Astrocyte (in vitro differentiated cells and primary cell): Measurements from ENCODE around the gene TNFRSF18. TPM values are rescaled to one million over a fixed set of nuclear protein-coding genes. Genes with fewer than 3 reads are reported as not detected.

Experiments
- DNase-seq: peaks from one replicate; pipeline ENCODE4 v3.0.0-alpha.2; 2010; ENCODE audit warnings: low read depth
- FAIRE-seq: peaks from 2 replicates; lab custom pipeline; 2011; peaks lifted over from hg19 to GRCh38; lab: Jason Lieb, UNC
- H2AFZ ChIP-seq: 2 replicates; pipeline ENCODE4 v1.6.0; 2012; ENCODE audit warnings: low read depth, low read length, inconsistent platforms
- H3K27ac ChIP-seq: 2 replicates; pipeline ENCODE4 v1.5.1; 2011; ENCODE audit warnings: low read depth, low read length, inconsistent platforms
- H3K27me3 ChIP-seq: 2 replicates; pipeline ENCODE4 v1.6.0; 2011; ENCODE audit warnings: low read length, inconsistent platforms; ENCODE audit not compliant: insufficient read depth
- H3K36me3 ChIP-seq: 2 replicates; pipeline ENCODE4 v1.5.1; 2011; ENCODE audit warnings: low read length, inconsistent platforms; ENCODE audit not compliant: insufficient read depth
- H3K4me1 ChIP-seq: 2 replicates; pipeline ENCODE4 v1.5.1; 2011; ENCODE audit warnings: low read length, inconsistent platforms; ENCODE audit not compliant: insufficient read depth
- H3K4me2 ChIP-seq: 2 replicates; pipeline ENCODE4 v1.6.0; 2012; ENCODE audit warnings: low read length, inconsistent platforms
- H3K4me3 ChIP-seq: 2 replicates; pipeline ENCODE4 v1.5.1; 2011; ENCODE audit warnings: low read depth, mild to moderate bottlenecking, low read length, inconsistent platforms; ENCODE audit not compliant: insufficient read depth
- H3K79me2 ChIP-seq: 2 replicates; pipeline ENCODE4 v1.6.0; 2012; ENCODE audit warnings: mild to moderate bottlenecking, low read length, inconsistent platforms; ENCODE audit not compliant: insufficient read depth
- H3K9ac ChIP-seq: 2 replicates; pipeline ENCODE4 v1.6.0; 2012; ENCODE audit warnings: mild to moderate bottlenecking, low read length, inconsistent platforms
- H3K9me3 ChIP-seq: 2 replicates; pipeline ENCODE4 v1.5.1; 2012; ENCODE audit warnings: low read depth, mild to moderate bottlenecking, low read length, inconsistent platforms; ENCODE audit not compliant: insufficient read depth
- H4K20me1 ChIP-seq: 2 replicates; pipeline ENCODE4 v1.6.0; 2012; ENCODE audit warnings: low read length, inconsistent platforms; ENCODE audit not compliant: insufficient read depth
- H3K27ac Mint-ChIP-seq: one replicate; pipeline ENCODE4 v1.8.0; 2021; ENCODE audit warnings: mild to moderate bottlenecking, mixed read lengths; ENCODE audit not compliant: unreplicated experiment
- H3K27me3 Mint-ChIP-seq: one replicate; pipeline ENCODE4 v1.8.0; 2021; ENCODE audit warnings: low read depth, mixed read lengths; ENCODE audit not compliant: unreplicated experiment
- H3K36me3 Mint-ChIP-seq: one replicate; pipeline ENCODE4 v1.8.0; 2021; ENCODE audit warnings: low read depth, mixed read lengths; ENCODE audit not compliant: unreplicated experiment
- H3K4me1 Mint-ChIP-seq: one replicate; pipeline ENCODE4 v1.8.0; 2021; ENCODE audit warnings: low read depth, mixed read lengths; ENCODE audit not compliant: unreplicated experiment
- H3K4me3 Mint-ChIP-seq: one replicate; pipeline ENCODE4 v1.8.0; 2021; ENCODE audit warnings: mild to moderate bottlenecking, moderate library complexity, mixed read lengths; ENCODE audit not compliant: unreplicated experiment
- H3K9me3 Mint-ChIP-seq: one replicate; pipeline ENCODE4 v1.8.0; 2021; ENCODE audit warnings: mild to moderate bottlenecking, mixed read lengths; ENCODE audit not compliant: unreplicated experiment
- CTCF ChIP-seq: IDR thresholded peaks from 2 replicates; pipeline ENCODE4 v1.5.1; 2011; ENCODE audit warnings: low read depth, mild to moderate bottlenecking, inconsistent platforms, low read length, moderate library complexity; ENCODE audit not compliant: insufficient read depth
- EZH2 ChIP-seq: IDR thresholded peaks from 2 replicates; pipeline ENCODE4 v1.6.1; 2012; ENCODE audit warnings: mild to moderate bottlenecking, low read length, inconsistent platforms; ENCODE audit not compliant: insufficient read depth
- total RNA-seq: library from RNA; stranded (reverse); gene quantifications from 2 replicates; pipeline ENCODE4 v1.2.1, GENCODE V29; 2021

TNFRSF18 gene
- total RNA-seq, 1 donor from 2014 or later: 0.66 TPM

GRCh38 chr1:1169429-1170214 lies 36.8 kb downstream of the TNFRSF18 start:
- H3K4me3 Mint-ChIP-seq: no peak overlapping the region
- no peak overlapping the region for H3K27ac Mint-ChIP-seq
- no peaks in the 10 kb centered on the region for H3K4me1 ChIP-seq
- DNase-seq (no peak), FAIRE-seq (no peak)
- H3K9me3 ChIP-seq: no peaks in the 10 kb centered on the region
- no peaks in the 10 kb centered on the region for H3K79me2 ChIP-seq
- peaks cover 15% of the 10 kb centered on the region for H3K27me3 ChIP-seq
- H3K4me1 Mint-ChIP-seq: peaks cover 6% of the 10 kb centered on the region
- no peak overlapping the region for H3K9ac ChIP-seq
- no peak for TF ChIP-seq CTCF
- TF ChIP-seq EZH2: no peak
- H3K36me3 ChIP-seq: no peaks in the 10 kb centered on the region
- no peak overlapping the region for H3K4me3 ChIP-seq
- no peaks in the 10 kb centered on the region for H4K20me1 ChIP-seq
- H3K36me3 Mint-ChIP-seq: no peaks in the 10 kb centered on the region
- no peak overlapping the region for H3K27ac ChIP-seq
- H3K27me3 Mint-ChIP-seq: peaks cover 15% of the 10 kb centered on the region
- no peak overlapping the region for H3K4me2 ChIP-seq
- no peaks in the 10 kb centered on the region for H3K9me3 Mint-ChIP-seq
- H2AFZ ChIP-seq: no peak overlapping the region

- H4K20me1 ChIP-seq: no peaks in the 10 kb centered on the region
- H3K9me3 ChIP-seq: no peaks in the 10 kb centered on the region
- H3K9ac ChIP-seq: no peak overlapping the region
- Mint-ChIP-seq H3K27me3 (peaks cover 15% of the 10 kb centered on the region), H3K4me3 (no peak overlapping the region), H3K4me1 (peaks cover 6% of the 10 kb centered on the region), H3K27ac (no peak overlapping the region), H3K9me3 (no peaks in the 10 kb centered on the region), H3K36me3 (no peaks in the 10 kb centered on the region)
- no peak overlapping the region for H2AFZ ChIP-seq
- no peaks in the 10 kb centered on the region for H3K4me1 ChIP-seq
- H3K36me3 ChIP-seq: no peaks in the 10 kb centered on the region
- no peak for FAIRE-seq
- no peak for DNase-seq
- H3K4me3 ChIP-seq: no peak overlapping the region
- no peak overlapping the region for H3K4me2 ChIP-seq
- H3K79me2 ChIP-seq: no peaks in the 10 kb centered on the region
- H3K27me3 ChIP-seq: peaks cover 11% of the 10 kb centered on the region
- H3K27ac ChIP-seq: no peak overlapping the region
- TF ChIP-seq CTCF (no peak), EZH2 (no peak)
Measured at GRCh38 chr1:1168451-1169411, 37.7 kb downstream of the TNFRSF18 start.
